ENCODE measurements around the gene TGFBI.

Gene TGFBI

GRCh38 chr5:136007271-136007670, 21.5 kb upstream of the TGFBI start:
- ChIA-PET POLR2A (no interaction called here), CTCF (no interaction called here)
- Histone ChIP-seq H3K4me3 (ENCODE audit: control insufficient read depth in 1 of 7, extremely low read depth in 1 of 7, insufficient read depth in 4 of 7, low read depth in 2 of 7, low read length in 6 of 7) (no peak overlapping the region), H3K4me1 (ENCODE audit: control extremely low read depth in 1 of 4, control insufficient read depth in 4 of 4, insufficient read depth in 4 of 4, low read length in 3 of 4) (peaks cover under 1 to 12% (median 8%) of the 10 kb centered on the region in 4 experiments), H3K27me3 (replicated peaks in 2 of 5; ENCODE audit: control insufficient read depth in 4 of 5, insufficient read depth in 5 of 5, low read length in 4 of 5) (peaks cover 0 to 11% (median 0%) of the 10 kb centered on the region in 5 experiments), H3K27ac (ENCODE audit: insufficient read depth in 1 of 2, low read depth in 1 of 2, low read length in 2 of 2, poor library complexity in 1 of 2, severe bottlenecking in 2 of 2) (no peak overlapping the region), H3K36me3 (ENCODE audit: control insufficient read depth in 4 of 4, insufficient read depth in 4 of 4, low read length in 3 of 4) (no peaks in the 10 kb centered on the region), H3K9me3 (ENCODE audit: control extremely low read depth in 1 of 5, control insufficient read depth in 4 of 5, insufficient read depth in 2 of 5, low read depth in 1 of 5, low read length in 4 of 5) (no peaks in the 10 kb centered on the region)
- no peak for DNase-seq
- WGBS (ENCODE audit: insufficient coverage): 96% methylated on average over 3 of the region's 4 CpGs

- Histone ChIP-seq H3K4me1 (ENCODE audit: control extremely low read depth in 1 of 4, control insufficient read depth in 4 of 4, insufficient read depth in 4 of 4, low read length in 3 of 4) (peaks cover 3 to 21% (median 11%) of the 10 kb centered on the region in 4 experiments), H3K9me3 (ENCODE audit: control extremely low read depth in 1 of 5, control insufficient read depth in 4 of 5, insufficient read depth in 2 of 5, low read depth in 1 of 5, low read length in 4 of 5) (no peaks in the 10 kb centered on the region), H3K27me3 (replicated peaks in 2 of 5; ENCODE audit: control insufficient read depth in 4 of 5, insufficient read depth in 5 of 5, low read length in 4 of 5) (peaks cover 0 to 23% (median 3%) of the 10 kb centered on the region in 5 experiments), H3K36me3 (ENCODE audit: control insufficient read depth in 4 of 4, insufficient read depth in 4 of 4, low read length in 3 of 4) (no peaks in the 10 kb centered on the region), H3K4me3 (ENCODE audit: control insufficient read depth in 1 of 7, extremely low read depth in 1 of 7, insufficient read depth in 4 of 7, low read depth in 2 of 7, low read length in 6 of 7) (no peak overlapping the region), H3K27ac (ENCODE audit: insufficient read depth in 1 of 2, low read depth in 1 of 2, low read length in 2 of 2, poor library complexity in 1 of 2, severe bottlenecking in 2 of 2) (no peak overlapping the region)
- peak in 1 of 3 donors; percentile 14 for DNase-seq
- ChIA-PET CTCF (interaction anchor here (0.8 to 1.2 kb wide), 2 partner anchors 24 to 33 kb away, joined by 3 read pairs; no protein-coding TSS in a partner anchor), POLR2A (interaction anchor here (0.7 kb wide), 1 partner anchor 35 kb away, joined by 3 read pairs; no protein-coding TSS in a partner anchor)
- 0% methylated on average over 1 of the region's 4 CpGs for WGBS (ENCODE audit: insufficient coverage)
These were observed 17.3 kb upstream of the TGFBI start for GRCh38 chr5:136011414-136012001.

- no CpG with 5 or more reads among the region's 3 CpGs for WGBS (ENCODE audit: insufficient coverage)
- CTCF ChIA-PET: interaction anchor here (0.7 to 1.2 kb wide), 5 partner anchors 11 to 67 kb away, joined by 3 read pairs; no protein-coding TSS in a partner anchor
- peaks cover 3 to 26% (median 11%) of the 10 kb centered on the region in 4 experiments for H3K4me1 ChIP-seq (ENCODE audit: control extremely low read depth in 1 of 4, control insufficient read depth in 4 of 4, insufficient read depth in 4 of 4, low read length in 3 of 4)
These were observed 16.6 kb upstream of the TGFBI start for GRCh38 chr5:136012041-136012804.

GRCh38 chr5:136013559-136013958, 15.2 kb upstream of the TGFBI start:
- peaks cover 0 to 23% (median 5%) of the 10 kb centered on the region in 5 experiments for H3K27me3 ChIP-seq (replicated peaks in 2 of 5; ENCODE audit: control insufficient read depth in 4 of 5, insufficient read depth in 5 of 5, low read length in 4 of 5)
- no peaks in the 10 kb centered on the region for H3K36me3 ChIP-seq (ENCODE audit: control insufficient read depth in 4 of 4, insufficient read depth in 4 of 4, low read length in 3 of 4)
- ChIA-PET POLR2A (no interaction called here), CTCF (no interaction called here)
- DNase-seq: no peak
- WGBS (ENCODE audit: insufficient coverage): no CpG with 5 or more reads among the region's 2 CpGs
- peaks cover 3 to 31% (median 11%) of the 10 kb centered on the region in 4 experiments for H3K4me1 ChIP-seq (ENCODE audit: control extremely low read depth in 1 of 4, control insufficient read depth in 4 of 4, insufficient read depth in 4 of 4, low read length in 3 of 4)
- no peaks in the 10 kb centered on the region for H3K9me3 ChIP-seq (ENCODE audit: control extremely low read depth in 1 of 5, control insufficient read depth in 4 of 5, insufficient read depth in 2 of 5, low read depth in 1 of 5, low read length in 4 of 5)
- H3K4me3 ChIP-seq (ENCODE audit: control insufficient read depth in 1 of 7, extremely low read depth in 1 of 7, insufficient read depth in 4 of 7, low read depth in 2 of 7, low read length in 6 of 7): no peak overlapping the region
- no peak overlapping the region for H3K27ac ChIP-seq (ENCODE audit: insufficient read depth in 1 of 2, low read depth in 1 of 2, low read length in 2 of 2, poor library complexity in 1 of 2, severe bottlenecking in 2 of 2)

More at GRCh38 chr5:136012041-136012804, 16.6 kb upstream of the TGFBI start:
- H3K9me3 ChIP-seq (ENCODE audit: control extremely low read depth in 1 of 5, control insufficient read depth in 4 of 5, insufficient read depth in 2 of 5, low read depth in 1 of 5, low read length in 4 of 5): no peaks in the 10 kb centered on the region
- DNase-seq: peak; percentile 65 to 89 (median 82)
- H3K27ac ChIP-seq (ENCODE audit: insufficient read depth in 1 of 2, low read depth in 1 of 2, low read length in 2 of 2, poor library complexity in 1 of 2, severe bottlenecking in 2 of 2): no peak overlapping the region
- peaks cover 0 to 23% (median 3%) of the 10 kb centered on the region in 5 experiments for H3K27me3 ChIP-seq (replicated peaks in 2 of 5; ENCODE audit: control insufficient read depth in 4 of 5, insufficient read depth in 5 of 5, low read length in 4 of 5)
- POLR2A ChIA-PET: no interaction called here
- H3K4me3 ChIP-seq (ENCODE audit: control insufficient read depth in 1 of 7, extremely low read depth in 1 of 7, insufficient read depth in 4 of 7, low read depth in 2 of 7, low read length in 6 of 7): no peak overlapping the region
- H3K36me3 ChIP-seq (ENCODE audit: control insufficient read depth in 4 of 4, insufficient read depth in 4 of 4, low read length in 3 of 4): no peaks in the 10 kb centered on the region

- Histone ChIP-seq H3K36me3 (ENCODE audit: control insufficient read depth in 4 of 4, insufficient read depth in 4 of 4, low read length in 3 of 4) (no peaks in the 10 kb centered on the region), H3K4me1 (ENCODE audit: control extremely low read depth in 1 of 4, control insufficient read depth in 4 of 4, insufficient read depth in 4 of 4, low read length in 3 of 4) (peaks cover 3 to 31% (median 11%) of the 10 kb centered on the region in 4 experiments), H3K27me3 (replicated peaks in 2 of 5; ENCODE audit: control insufficient read depth in 4 of 5, insufficient read depth in 5 of 5, low read length in 4 of 5) (peaks cover 0 to 23% (median 5%) of the 10 kb centered on the region in 5 experiments), H3K4me3 (ENCODE audit: control insufficient read depth in 1 of 7, extremely low read depth in 1 of 7, insufficient read depth in 4 of 7, low read depth in 2 of 7, low read length in 6 of 7) (no peak overlapping the region), H3K27ac (ENCODE audit: insufficient read depth in 1 of 2, low read depth in 1 of 2, low read length in 2 of 2, poor library complexity in 1 of 2, severe bottlenecking in 2 of 2) (no peak overlapping the region), H3K9me3 (ENCODE audit: control extremely low read depth in 1 of 5, control insufficient read depth in 4 of 5, insufficient read depth in 2 of 5, low read depth in 1 of 5, low read length in 4 of 5) (no peaks in the 10 kb centered on the region)
- CTCF ChIA-PET: no interaction called here
- POLR2A ChIA-PET: no interaction called here
- DNase-seq: no peak
- 80% methylated on average over 5 of the region's 7 CpGs for whole genome bisulfite sequencing (ENCODE audit: insufficient coverage)
These were observed 14.5 kb upstream of the TGFBI start for GRCh38 chr5:136014049-136015002.

- POLR2A ChIA-PET: no interaction called here
- H3K4me1 ChIP-seq (ENCODE audit: control extremely low read depth in 1 of 4, control insufficient read depth in 4 of 4, insufficient read depth in 4 of 4, low read length in 3 of 4): peaks cover 3 to 31% (median 11%) of the 10 kb centered on the region in 4 experiments
- 97% methylated on average over 5 of the region's 6 CpGs for WGBS (ENCODE audit: insufficient coverage)
- CTCF ChIA-PET: no interaction called here
- no peak overlapping the region for H3K4me3 ChIP-seq (ENCODE audit: control insufficient read depth in 1 of 7, extremely low read depth in 1 of 7, insufficient read depth in 4 of 7, low read depth in 2 of 7, low read length in 6 of 7)
- H3K27ac ChIP-seq (ENCODE audit: insufficient read depth in 1 of 2, low read depth in 1 of 2, low read length in 2 of 2, poor library complexity in 1 of 2, severe bottlenecking in 2 of 2): no peak overlapping the region
- peaks cover 0 to 23% (median 5%) of the 10 kb centered on the region in 5 experiments for H3K27me3 ChIP-seq (replicated peaks in 2 of 5; ENCODE audit: control insufficient read depth in 4 of 5, insufficient read depth in 5 of 5, low read length in 4 of 5)
- no peaks in the 10 kb centered on the region for H3K9me3 ChIP-seq (ENCODE audit: control extremely low read depth in 1 of 5, control insufficient read depth in 4 of 5, insufficient read depth in 2 of 5, low read depth in 1 of 5, low read length in 4 of 5)
- no peaks in the 10 kb centered on the region for H3K36me3 ChIP-seq (ENCODE audit: control insufficient read depth in 4 of 4, insufficient read depth in 4 of 4, low read length in 3 of 4)
- no peak for DNase-seq
These were observed 13.8 kb upstream of the TGFBI start for GRCh38 chr5:136015003-136015375.

All from common myeloid progenitor, CD34-positive (primary cell).